CD4-positive, alpha-beta memory T cell (primary cell): ENCODE results near the gene CDK14. TPM values are rescaled to one million over a fixed set of nuclear protein-coding genes. Genes with fewer than 3 reads are reported as not detected.

ENCODE experiments used
- CTCF ChIA-PET: fragments of 350-600 bp; sonication (Branson Sonifier 250); formaldehyde crosslinking; loops from one replicate; lab custom pipeline; 2021; ENCODE audit warnings: inconsistent platforms; ENCODE audit not compliant: partially characterized antibody; lab: Charles Lee
- POLR2A ChIA-PET: fragments of 350-600 bp; sonication (Branson Sonifier 250); formaldehyde crosslinking; loops from one replicate; lab custom pipeline; 2021; ENCODE audit not compliant: partially characterized antibody; lab: Charles Lee
- DNase-seq, 5 donors: peaks; one replicate each; pipeline versions ENCODE4 v3.0.0 to v3.0.0-alpha.2; 2020 to 2022; ENCODE audit warnings: mixed read lengths in 1 of 5
- H3K27ac ChIP-seq: one replicate; pipeline ENCODE4 v1.7.0; 2013; ENCODE audit warnings: low read depth, low read length
- H3K27me3 ChIP-seq: 2 replicates; pipeline ENCODE4 v1.7.0; 2013; ENCODE audit warnings: mild to moderate bottlenecking, low read length, moderate library complexity; ENCODE audit not compliant: insufficient read depth
- H3K36me3 ChIP-seq: 2 replicates; pipeline ENCODE4 v1.7.0; 2013; ENCODE audit warnings: mild to moderate bottlenecking, low read length, moderate library complexity; ENCODE audit not compliant: insufficient read depth
- H3K4me1 ChIP-seq: 2 replicates; pipeline ENCODE4 v1.7.0; 2013; ENCODE audit warnings: mild to moderate bottlenecking, low read length, moderate library complexity; ENCODE audit not compliant: insufficient read depth
- H3K4me3 ChIP-seq, 2 donors: one replicate each; pipeline ENCODE4 v1.7.0; 2013; ENCODE audit warnings: low read length in 2 of 2, mild to moderate bottlenecking in 1 of 2
- H3K9me3 ChIP-seq, 2 donors: one replicate each; pipeline ENCODE4 v1.7.0; 2013; ENCODE audit warnings: low read length in 2 of 2, control low read depth in 1 of 2; ENCODE audit not compliant: control insufficient read depth in 1 of 2
- H3K27ac Mint-ChIP-seq, 7 donors: one replicate each; pipeline ENCODE4 v1.8.0; 2020 to 2021; ENCODE audit warnings: mixed read lengths in 7 of 7, mild to moderate bottlenecking in 6 of 7, inconsistent platforms in 3 of 7, moderate library complexity in 3 of 7
- H3K27me3 Mint-ChIP-seq, 2 donors: one replicate each; pipeline ENCODE4 v1.8.0; 2020 to 2021; ENCODE audit warnings: mixed read lengths in 2 of 2
- H3K36me3 Mint-ChIP-seq, 2 donors: one replicate each; pipeline ENCODE4 v1.8.0; 2020 to 2021; ENCODE audit warnings: mixed read lengths in 2 of 2, inconsistent platforms in 1 of 2, mild to moderate bottlenecking in 1 of 2
- H3K4me1 Mint-ChIP-seq, 4 donors: one replicate each; pipeline ENCODE4 v1.8.0; 2020 to 2021; ENCODE audit warnings: mixed read lengths in 4 of 4, mild to moderate bottlenecking in 1 of 4
- H3K4me3 Mint-ChIP-seq, 8 donors: one replicate each; pipeline ENCODE4 v1.8.0; 2020 to 2021; ENCODE audit warnings: mixed read lengths in 8 of 8, mild to moderate bottlenecking in 7 of 8, moderate library complexity in 6 of 8, inconsistent platforms in 3 of 8
- H3K9me3 Mint-ChIP-seq, 8 donors: one replicate each; pipeline ENCODE4 v1.8.0; 2020 to 2021; ENCODE audit warnings: mixed read lengths in 8 of 8, mild to moderate bottlenecking in 5 of 8, inconsistent platforms in 3 of 8, moderate library complexity in 1 of 8
- intact Hi-C: fragments of 100-400 bp; cut with micrococcal nuclease; formaldehyde crosslinking; loops from one replicate; pipeline ENCODE4 v1.15.1; 2023
- polyA plus RNA-seq, 2 donors: library from polyadenylated mRNA; unstranded; fragments of 300-500 nt; fragmentation: Illumina TruSeq; gene quantifications; one replicate each; pipeline ENCODE4 v1.2.3, GENCODE V29; 2021
- total RNA-seq, 2 experiments: library from RNA; stranded (reverse); gene quantifications; one replicate each; pipeline ENCODE4 v1.2.3, GENCODE V29; 2021

Gene CDK14
- total and polyA plus RNA-seq, 4 experiments from 2014 or later: 0.47 to 0.81 (median 0.70) TPM; not detected in 1

GRCh38 chr7:90839316-90839715 is 243.2 kb downstream of the CDK14 start:
- no peak for DNase-seq
- Histone ChIP-seq H3K27ac (no peak overlapping the region), H3K4me3 (no peak overlapping the region), H3K27me3 (no peaks in the 10 kb centered on the region), H3K9me3 (peaks cover 0 to 7% of the 10 kb centered on the region in 2 donors), H3K36me3 (no peaks in the 10 kb centered on the region), H3K4me1 (no peaks in the 10 kb centered on the region)
- Mint-ChIP-seq H3K27ac (no peak overlapping the region), H3K27me3 (no peaks in the 10 kb centered on the region), H3K4me1 (no peaks in the 10 kb centered on the region), H3K9me3 (peaks cover 0 to 24% (median 16%) of the 10 kb centered on the region in 8 donors), H3K36me3 (no peaks in the 10 kb centered on the region), H3K4me3 (no peak overlapping the region)
- ChIA-PET CTCF (no interaction called here), POLR2A (no interaction called here)
- intact Hi-C loops: no loop called here

- H3K36me3 ChIP-seq: no peaks in the 10 kb centered on the region
- peaks cover 0 to 24% (median 16%) of the 10 kb centered on the region in 8 donors for H3K9me3 Mint-ChIP-seq
- no peak overlapping the region for H3K4me3 ChIP-seq
- H3K27me3 Mint-ChIP-seq: no peaks in the 10 kb centered on the region
- H3K36me3 Mint-ChIP-seq: no peaks in the 10 kb centered on the region
- DNase-seq: no peak
- POLR2A ChIA-PET: no interaction called here
- H3K4me3 Mint-ChIP-seq: no peak overlapping the region
- no peaks in the 10 kb centered on the region for H3K27me3 ChIP-seq
- H3K9me3 ChIP-seq: peaks cover 0 to 7% of the 10 kb centered on the region in 2 donors
- no peak overlapping the region for H3K27ac Mint-ChIP-seq
- no peaks in the 10 kb centered on the region for H3K4me1 Mint-ChIP-seq
- CTCF ChIA-PET: no interaction called here
- no peaks in the 10 kb centered on the region for H3K4me1 ChIP-seq
- no peak overlapping the region for H3K27ac ChIP-seq
- intact Hi-C loops: no loop called here
These were observed 243.7 kb downstream of the CDK14 start for GRCh38 chr7:90839727-90840291.

DNA sequence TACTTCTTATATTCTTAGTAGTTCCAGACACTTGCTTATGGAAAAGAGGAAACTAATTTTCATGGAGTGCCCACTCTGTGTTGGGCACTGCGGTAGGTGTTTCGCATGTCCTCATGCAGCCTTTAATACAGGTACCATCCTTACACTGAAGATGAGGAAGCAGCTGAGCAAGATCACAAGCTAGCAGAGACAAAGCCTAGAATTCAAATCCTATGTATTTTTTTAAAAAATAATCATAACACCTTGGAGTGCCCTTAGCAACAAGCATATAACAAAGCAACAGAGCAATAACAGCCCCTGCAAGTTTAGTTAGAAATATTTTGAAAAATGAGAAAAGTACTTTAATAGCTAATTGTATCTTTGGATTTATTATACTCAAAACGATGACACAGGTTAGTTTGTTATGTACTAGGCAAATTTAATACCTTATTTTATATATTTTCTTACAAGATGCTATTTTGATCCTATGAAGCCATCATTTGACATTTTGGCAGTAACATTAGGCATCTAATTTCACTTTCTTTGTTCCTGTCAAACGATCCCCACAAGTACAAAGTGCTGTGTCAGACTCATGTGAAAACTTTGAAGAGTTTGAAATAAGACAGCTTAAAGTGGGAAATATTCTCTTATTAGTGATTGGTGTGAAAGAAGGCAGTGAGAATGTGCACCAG is 245.8 kb downstream of the CDK14 start:
- POLR2A ChIA-PET: no interaction called here
- H3K9me3 Mint-ChIP-seq: peaks cover 0 to 21% (median 15%) of the 10 kb centered on the region in 8 donors
- no peaks in the 10 kb centered on the region for H3K27me3 Mint-ChIP-seq
- intact Hi-C loops: no loop called here
- no peaks in the 10 kb centered on the region for H3K4me1 Mint-ChIP-seq
- Histone ChIP-seq H3K27ac (no peak overlapping the region), H3K4me1 (no peaks in the 10 kb centered on the region), H3K9me3 (peaks cover 0 to 7% of the 10 kb centered on the region in 2 donors), H3K4me3 (no peak overlapping the region), H3K27me3 (no peaks in the 10 kb centered on the region), H3K36me3 (no peaks in the 10 kb centered on the region)
- H3K36me3 Mint-ChIP-seq: no peaks in the 10 kb centered on the region
- CTCF ChIA-PET: no interaction called here
- no peak overlapping the region for H3K4me3 Mint-ChIP-seq
- no peak for DNase-seq
- no peak overlapping the region for H3K27ac Mint-ChIP-seq

DNA sequence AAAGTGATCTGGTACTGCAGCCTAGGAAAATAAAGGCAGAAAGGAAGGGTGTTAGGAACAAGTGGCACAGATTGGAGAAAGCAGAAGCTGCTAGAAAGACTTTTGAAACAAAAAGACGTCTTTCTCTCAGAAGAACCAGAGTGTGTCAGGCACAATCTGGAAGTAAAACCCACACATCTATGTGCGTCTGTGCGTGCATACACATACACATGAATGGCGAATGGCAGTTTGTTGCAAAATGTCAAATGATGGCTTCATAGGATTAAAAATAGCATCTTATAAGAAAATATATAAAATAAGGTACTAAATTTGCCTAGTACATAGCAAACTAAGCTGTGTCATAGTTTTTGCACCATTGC is 246.3 kb downstream of the CDK14 start:
- Mint-ChIP-seq H3K27ac (no peak overlapping the region), H3K4me1 (no peaks in the 10 kb centered on the region), H3K36me3 (no peaks in the 10 kb centered on the region), H3K9me3 (peaks cover 0 to 20% (median 15%) of the 10 kb centered on the region in 8 donors), H3K4me3 (no peak overlapping the region), H3K27me3 (no peaks in the 10 kb centered on the region)
- H3K27ac ChIP-seq: no peak overlapping the region
- H3K4me3 ChIP-seq: no peak overlapping the region
- DNase-seq: no peak
- POLR2A ChIA-PET: no interaction called here
- H3K36me3 ChIP-seq: no peaks in the 10 kb centered on the region
- H3K27me3 ChIP-seq: no peaks in the 10 kb centered on the region
- no peaks in the 10 kb centered on the region for H3K4me1 ChIP-seq
- intact Hi-C loops: no loop called here
- H3K9me3 ChIP-seq: peaks cover 0 to 7% of the 10 kb centered on the region in 2 donors
- CTCF ChIA-PET: no interaction called here

DNA sequence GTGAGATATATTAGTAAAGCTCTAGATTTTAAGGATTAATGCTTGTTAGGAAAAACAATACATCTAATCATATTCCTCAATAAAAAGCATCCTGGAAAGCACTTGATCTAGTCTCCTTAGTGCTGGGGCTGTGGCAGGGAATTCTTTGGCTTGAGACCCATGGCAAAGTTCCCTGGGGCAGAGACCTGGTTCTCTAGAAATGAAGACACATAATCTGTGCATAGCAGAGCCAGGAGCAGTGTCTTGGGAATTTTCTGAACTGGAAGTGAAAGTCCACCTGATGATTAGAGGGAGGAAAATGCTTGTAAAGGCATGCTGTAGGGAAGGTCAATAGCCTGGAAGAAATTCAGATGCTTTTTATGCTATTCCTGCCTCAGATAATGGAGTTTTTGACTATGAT is 247.4 kb downstream of the CDK14 start:
- Mint-ChIP-seq H3K27ac (no peak overlapping the region), H3K36me3 (no peaks in the 10 kb centered on the region), H3K9me3 (peaks cover 0 to 13% (median 10%) of the 10 kb centered on the region in 8 donors), H3K27me3 (no peaks in the 10 kb centered on the region), H3K4me1 (no peaks in the 10 kb centered on the region), H3K4me3 (no peak overlapping the region)
- no peak for DNase-seq
- no peak overlapping the region for H3K4me3 ChIP-seq
- H3K36me3 ChIP-seq: no peaks in the 10 kb centered on the region
- intact Hi-C loops: no loop called here
- POLR2A ChIA-PET: no interaction called here
- no peak overlapping the region for H3K27ac ChIP-seq
- H3K27me3 ChIP-seq: no peaks in the 10 kb centered on the region
- CTCF ChIA-PET: no interaction called here
- no peaks in the 10 kb centered on the region for H3K4me1 ChIP-seq
- H3K9me3 ChIP-seq: peaks cover 0 to 7% of the 10 kb centered on the region in 2 donors

DNA sequence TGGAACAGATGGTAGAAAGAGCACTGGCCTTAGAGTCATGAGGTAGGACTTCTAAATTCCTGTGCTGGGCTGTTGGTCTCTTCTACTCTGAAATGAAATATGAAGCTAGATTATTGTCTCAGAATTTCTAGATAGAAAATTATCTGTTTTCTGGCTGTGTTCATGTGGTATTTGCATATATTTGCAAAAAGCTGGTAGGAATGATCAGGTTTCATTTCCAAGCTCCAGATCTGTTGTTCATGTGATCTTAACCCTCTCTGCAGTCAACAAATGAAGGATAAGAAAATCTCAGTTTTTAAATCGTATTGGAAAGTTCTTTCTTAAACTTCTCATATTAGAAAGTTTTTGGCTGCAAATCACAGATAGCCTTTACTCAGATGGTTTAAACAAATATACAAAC is 248.3 kb downstream of the CDK14 start:
- no peaks in the 10 kb centered on the region for H3K4me1 ChIP-seq
- no peak overlapping the region for H3K4me3 ChIP-seq
- POLR2A ChIA-PET: no interaction called here
- Mint-ChIP-seq H3K27me3 (no peaks in the 10 kb centered on the region), H3K27ac (no peak overlapping the region), H3K9me3 (peaks cover 0 to 8% (median under 1%) of the 10 kb centered on the region in 8 donors), H3K36me3 (no peaks in the 10 kb centered on the region), H3K4me3 (no peak overlapping the region), H3K4me1 (no peaks in the 10 kb centered on the region)
- CTCF ChIA-PET: no interaction called here
- DNase-seq: no peak
- intact Hi-C loops: no loop called here
- no peaks in the 10 kb centered on the region for H3K9me3 ChIP-seq
- no peaks in the 10 kb centered on the region for H3K36me3 ChIP-seq
- H3K27ac ChIP-seq: no peak overlapping the region
- H3K27me3 ChIP-seq: no peaks in the 10 kb centered on the region

DNA sequence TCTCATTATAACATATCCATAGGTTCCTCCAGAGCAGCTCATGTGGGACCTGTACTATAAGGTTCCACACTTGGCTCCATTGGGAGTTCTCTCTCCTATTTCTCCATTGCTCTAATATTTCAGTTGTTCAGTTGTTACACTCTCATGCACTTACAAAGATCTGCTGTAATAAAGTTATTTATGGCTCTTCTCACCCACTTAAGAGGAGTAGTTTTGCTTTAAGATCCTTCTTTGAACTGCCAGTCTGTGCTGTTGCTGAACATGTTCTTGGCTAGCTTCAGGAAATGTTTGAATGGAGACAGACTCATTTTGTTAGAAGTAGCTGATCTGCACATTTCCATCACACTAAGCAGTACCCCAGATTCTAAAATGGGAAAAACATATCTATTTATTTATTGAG is 250.1 kb downstream of the CDK14 start:
- Histone ChIP-seq H3K36me3 (no peaks in the 10 kb centered on the region), H3K27me3 (no peaks in the 10 kb centered on the region), H3K4me1 (no peaks in the 10 kb centered on the region), H3K27ac (no peak overlapping the region), H3K9me3 (no peaks in the 10 kb centered on the region), H3K4me3 (no peak overlapping the region)
- Mint-ChIP-seq H3K27me3 (no peaks in the 10 kb centered on the region), H3K27ac (no peak overlapping the region), H3K4me1 (no peaks in the 10 kb centered on the region), H3K9me3 (peaks cover 0 to 8% (median 0%) of the 10 kb centered on the region in 8 donors), H3K4me3 (no peak overlapping the region), H3K36me3 (no peaks in the 10 kb centered on the region)
- intact Hi-C loops: no loop called here
- POLR2A ChIA-PET: no interaction called here
- DNase-seq: no peak
- CTCF ChIA-PET: no interaction called here
